H54 (cell line): ENCODE results near the gene CFAP65.
A peak's percentile ranks its signal among the peaks of the same experiment; 100 is the strongest.

Experiments used
- DNase-seq: peaks from one replicate; pipeline ENCODE4 v3.0.0; 2011; ENCODE audit warnings: low spot score, mixed read lengths; ENCODE audit not compliant: insufficient read length
- FAIRE-seq: peaks from 3 replicates; lab custom pipeline; 2011; peaks lifted over from hg19 to GRCh38; lab: Jason Lieb, UNC
- POLR2A ChIP-seq: IDR thresholded peaks from 2 replicates; pipeline ENCODE4 v1.6.1; 2011; ENCODE audit warnings: low read depth, mild to moderate bottlenecking, low read length

The CFAP65 gene

GRCh38 chr2:219076253-219076652 lies 34.9 kb upstream of the CFAP65 start:
- TF ChIP-seq POLR2A = no peak
- FAIRE-seq (no peak), DNase-seq (no peak)

- FAIRE-seq = no peak
- no peak for DNase-seq
- no peak for TF ChIP-seq POLR2A
Measured at GRCh38 chr2:219073413-219074129, 32.3 kb upstream of the CFAP65 start.

- no peak for DNase-seq
- FAIRE-seq = no peak
- no peak for TF ChIP-seq POLR2A
Measured at GRCh38 chr2:219072741-219073250, 31.5 kb upstream of the CFAP65 start.

GRCh38 chr2:219071131-219071816 lies 30.0 kb upstream of the CFAP65 start:
- TF ChIP-seq POLR2A = no peak
- peak; percentile 33 for FAIRE-seq
- peak; percentile 62 for DNase-seq

GRCh38 chr2:219065484-219065883 lies 24.2 kb upstream of the CFAP65 start:
- FAIRE-seq (no peak), DNase-seq (no peak)
- no peak for TF ChIP-seq POLR2A

GRCh38 chr2:219062081-219062480 lies 20.8 kb upstream of the CFAP65 start:
- no peak for TF ChIP-seq POLR2A
- DNase-seq = no peak
- no peak for FAIRE-seq

DNA sequence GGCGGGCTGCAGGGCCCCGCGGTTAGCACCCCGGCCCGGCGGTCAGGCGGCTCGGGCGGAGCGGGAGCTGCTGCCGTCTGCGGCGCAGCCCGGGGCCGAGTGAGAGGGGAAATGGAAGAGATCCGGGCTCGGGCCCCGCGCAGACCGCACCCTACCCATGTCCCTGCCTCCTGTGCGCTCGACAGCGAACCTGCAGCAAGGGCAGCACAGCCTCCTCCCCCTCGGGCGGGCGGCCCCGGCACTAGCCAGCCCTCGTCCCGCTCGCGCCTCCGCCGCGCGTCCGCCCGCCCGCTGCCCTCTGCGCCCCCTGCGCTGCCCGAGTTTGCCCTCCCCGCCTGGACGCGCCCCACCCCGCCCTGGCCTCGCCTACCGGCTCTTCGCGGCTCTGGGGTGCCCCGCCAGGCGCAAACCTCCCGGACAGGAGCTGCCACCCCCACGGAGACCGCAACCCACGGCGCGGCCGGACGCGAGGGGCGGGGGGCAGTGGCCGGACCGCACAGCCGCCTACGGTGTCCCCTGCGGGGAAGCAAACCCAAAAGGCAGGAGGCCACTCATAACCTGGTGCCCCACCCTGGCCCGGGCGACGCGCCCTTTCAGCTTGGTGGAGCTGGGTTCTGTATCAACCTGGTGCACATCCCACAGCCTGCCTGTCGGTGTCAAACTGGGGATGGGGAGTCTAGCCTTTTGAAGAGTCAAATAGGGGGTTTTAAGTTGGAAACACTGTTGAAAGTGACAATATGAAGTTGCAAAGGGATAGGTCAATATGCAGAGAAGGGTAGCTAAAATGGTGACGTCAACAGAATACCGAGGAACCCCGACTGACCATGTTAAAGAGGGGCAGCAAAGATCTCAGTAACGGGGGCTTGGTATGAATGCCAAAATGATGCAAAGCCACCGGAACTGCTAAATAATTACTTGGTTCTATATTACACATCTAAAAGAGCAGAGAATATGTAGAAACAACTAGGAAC lies 19.8 kb upstream of the CFAP65 start, which contains the start of gene IHH:
Gene IHH, minus strand, starts transcription at position 101 of the 971 bp plus-strand sequence. CDS start 454 bp downstream, outside the sequence.
- no peak for DNase-seq
- no peak for TF ChIP-seq POLR2A
- FAIRE-seq = no peak

DNA sequence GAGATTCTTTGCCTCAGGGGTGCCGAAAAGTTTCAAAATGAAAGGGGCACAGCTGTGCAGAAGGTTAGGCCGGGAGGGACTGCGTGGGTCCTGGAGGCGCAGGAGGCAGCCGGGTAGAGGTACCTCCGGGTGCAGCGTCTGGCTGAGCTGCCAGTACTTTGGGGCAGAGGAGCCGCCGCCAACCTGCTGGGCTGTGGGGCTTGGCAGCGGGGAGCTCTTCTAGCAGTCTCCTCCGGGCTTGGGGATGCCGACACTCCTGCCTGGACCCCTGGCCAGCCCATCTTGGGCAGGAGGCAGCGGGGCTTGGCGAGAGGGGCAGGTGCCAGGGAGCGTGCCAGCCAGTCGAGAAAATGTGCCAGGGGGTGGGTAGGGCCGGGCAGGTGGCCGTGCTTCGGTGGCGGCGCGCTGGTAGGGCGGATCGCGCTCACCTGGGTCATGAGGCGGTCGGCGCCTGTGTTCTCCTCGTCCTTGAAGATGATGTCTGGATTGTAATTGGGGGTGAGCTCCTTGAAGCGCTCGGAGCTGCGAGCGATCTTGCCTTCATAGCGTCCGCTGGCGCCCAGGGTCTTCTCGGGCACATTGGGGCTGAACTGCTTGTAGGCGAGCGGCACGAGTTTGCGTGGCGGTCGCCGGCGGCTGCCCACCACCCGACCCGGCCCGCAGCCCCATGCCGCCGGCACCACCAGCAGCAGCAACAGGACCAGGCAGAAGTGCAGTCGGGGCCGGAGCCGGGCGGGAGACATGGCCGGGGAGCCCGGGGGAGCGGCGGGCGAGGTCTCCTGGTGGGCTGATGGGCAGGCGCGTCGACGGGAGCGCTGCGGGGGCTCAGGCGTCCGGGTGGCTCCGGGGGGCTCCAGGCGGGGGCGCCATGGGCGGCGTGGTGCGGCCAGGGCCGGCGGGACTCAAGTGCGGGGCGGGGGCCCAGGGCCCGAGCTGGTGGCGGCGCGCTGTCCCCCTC lies 18.7 kb upstream of the CFAP65 start:
- DNase-seq = no peak
- no peak for TF ChIP-seq POLR2A

DNA sequence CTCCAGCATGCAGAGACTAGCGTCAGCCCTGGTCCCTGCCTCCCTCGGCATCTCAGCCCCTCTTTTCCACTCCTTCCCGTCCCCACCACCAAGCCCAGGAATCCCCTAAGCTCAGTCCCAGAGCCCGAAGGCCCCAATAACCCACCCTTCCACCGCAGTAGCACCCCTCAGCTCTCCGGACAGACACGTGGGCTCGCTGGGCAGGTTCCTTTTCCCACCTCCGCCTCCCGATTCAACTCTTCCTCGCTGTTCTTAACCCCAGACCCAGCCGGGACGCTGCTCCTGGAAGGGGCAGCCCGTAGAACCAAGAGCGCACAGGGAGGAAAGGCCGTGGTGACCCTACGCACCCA lies 18.0 kb upstream of the CFAP65 start:
- no peak for DNase-seq

More for the DNA sequence above, 18.7 kb upstream of the CFAP65 start:
- FAIRE-seq = no peak

DNA sequence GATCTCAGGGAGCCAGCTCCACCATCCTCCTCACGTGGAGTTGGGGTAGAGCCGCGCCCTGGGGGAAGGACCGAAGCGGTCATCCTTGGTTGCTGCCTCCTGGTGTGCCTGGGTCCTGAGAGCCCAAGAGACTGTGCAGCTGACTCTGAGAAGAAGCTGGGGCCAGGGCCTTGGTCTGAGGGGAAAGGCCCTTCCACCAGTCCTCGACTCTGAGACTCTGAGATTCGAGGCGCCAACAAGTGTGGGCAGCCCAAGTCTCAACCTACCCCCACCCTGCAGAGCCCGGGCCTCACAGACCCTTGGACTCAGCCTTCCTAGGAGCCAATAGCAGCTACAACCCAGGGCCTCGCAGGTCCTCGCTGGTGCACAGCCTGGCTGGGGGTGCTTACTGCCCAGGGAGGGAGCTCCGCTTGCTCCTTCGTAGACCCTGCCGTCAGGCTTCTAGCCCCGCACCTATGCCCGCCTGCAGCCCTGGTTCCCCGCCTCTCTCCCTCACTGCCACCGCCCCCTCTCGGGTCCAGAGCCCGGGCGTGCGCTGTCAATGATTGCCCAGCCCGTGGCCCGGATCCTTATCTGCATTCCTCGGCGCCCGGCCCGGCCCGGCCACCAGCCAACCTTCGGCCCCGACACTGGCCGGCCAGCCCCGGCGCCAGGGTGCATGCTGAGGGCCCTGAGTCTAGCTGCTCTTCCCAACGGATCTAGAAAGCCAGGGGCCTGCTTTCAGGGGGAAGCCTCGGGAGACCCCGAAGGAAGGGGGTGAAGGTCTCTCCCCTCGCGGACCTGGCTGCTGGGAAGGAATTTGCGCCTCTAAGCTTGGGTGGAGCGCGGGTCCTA lies 17.4 kb upstream of the CFAP65 start:
- TF ChIP-seq POLR2A = no peak
- FAIRE-seq = no peak
- DNase-seq = no peak

More for the DNA sequence above, 18.0 kb upstream of the CFAP65 start:
- FAIRE-seq = no peak
- TF ChIP-seq POLR2A = no peak

- TF ChIP-seq POLR2A = no peak
- peak; percentile 86 for DNase-seq
- no peak for FAIRE-seq
Measured at GRCh38 chr2:219057709-219058540, 16.6 kb upstream of the CFAP65 start.
